T-helper 1 cell treated with Interleukin-12 subunit alpha and Interleukin-12 subunit beta and Interleukin-4 antibody, amounts not matched to agents 30 μg/mL and 1 μg/mL, for 36 hours (primary cell): ENCODE data around the gene SLC12A5.

Source experiments
- H3K27ac Mint-ChIP-seq: one replicate; pipeline ENCODE4 v1.8.0; 2021; ENCODE audit warnings: mild to moderate bottlenecking, mixed read lengths
- H3K27me3 Mint-ChIP-seq: one replicate; pipeline ENCODE4 v1.8.0; 2021; ENCODE audit warnings: low read depth, mixed read lengths
- H3K36me3 Mint-ChIP-seq: one replicate; pipeline ENCODE4 v1.8.0; 2021; ENCODE audit warnings: low read depth, mixed read lengths
- H3K4me1 Mint-ChIP-seq: one replicate; pipeline ENCODE4 v1.8.0; 2021; ENCODE audit warnings: low read depth, mixed read lengths
- H3K4me3 Mint-ChIP-seq: one replicate; pipeline ENCODE4 v1.8.0; 2021; ENCODE audit warnings: mild to moderate bottlenecking, moderate library complexity, mixed read lengths
- H3K9me3 Mint-ChIP-seq: one replicate; pipeline ENCODE4 v1.8.0; 2021; ENCODE audit warnings: mixed read lengths

SLC12A5 gene

GRCh38 chr20:45999557-46000261 is 29.3 kb upstream of the SLC12A5 start:
- Mint-ChIP-seq H3K27ac (no peak overlapping the region), H3K9me3 (no peaks in the 10 kb centered on the region), H3K36me3 (peaks cover 5% of the 10 kb centered on the region), H3K4me3 (no peak overlapping the region), H3K4me1 (peaks cover 54% of the 10 kb centered on the region), H3K27me3 (peaks cover 14% of the 10 kb centered on the region)

- Mint-ChIP-seq H3K27ac (no peak overlapping the region), H3K27me3 (peaks cover 9% of the 10 kb centered on the region), H3K9me3 (no peaks in the 10 kb centered on the region), H3K36me3 (peaks cover 5% of the 10 kb centered on the region), H3K4me1 (peaks cover 57% of the 10 kb centered on the region), H3K4me3 (no peak overlapping the region)
Measured at GRCh38 chr20:46000262-46000996, 28.6 kb upstream of the SLC12A5 start.

GRCh38 chr20:46001498-46001897 is 27.5 kb upstream of the SLC12A5 start:
- H3K4me3 Mint-ChIP-seq: no peak overlapping the region
- peaks cover 5% of the 10 kb centered on the region for H3K36me3 Mint-ChIP-seq
- no peaks in the 10 kb centered on the region for H3K9me3 Mint-ChIP-seq
- H3K27ac Mint-ChIP-seq: no peak overlapping the region
- H3K27me3 Mint-ChIP-seq: peaks cover 4% of the 10 kb centered on the region
- H3K4me1 Mint-ChIP-seq: peaks cover 65% of the 10 kb centered on the region

- Mint-ChIP-seq H3K4me1 (peaks cover 64% of the 10 kb centered on the region), H3K4me3 (no peak overlapping the region), H3K27ac (no peak overlapping the region), H3K36me3 (peaks cover 3% of the 10 kb centered on the region), H3K27me3 (peaks cover 4% of the 10 kb centered on the region), H3K9me3 (no peaks in the 10 kb centered on the region)
Measured at GRCh38 chr20:46002008-46002407, 27.0 kb upstream of the SLC12A5 start.

GRCh38 chr20:46004187-46004586 is 24.8 kb upstream of the SLC12A5 start:
- peak overlapping the region; percentile 43 for H3K4me3 Mint-ChIP-seq
- H3K27me3 Mint-ChIP-seq: peaks cover 11% of the 10 kb centered on the region
- no peaks in the 10 kb centered on the region for H3K9me3 Mint-ChIP-seq
- no peaks in the 10 kb centered on the region for H3K36me3 Mint-ChIP-seq
- H3K4me1 Mint-ChIP-seq: peaks cover 62% of the 10 kb centered on the region
- H3K27ac Mint-ChIP-seq: peak overlapping the region; percentile 78

GRCh38 chr20:46004889-46005473 is 24.0 kb upstream of the SLC12A5 start:
- H3K4me1 Mint-ChIP-seq: peaks cover 65% of the 10 kb centered on the region
- peak overlapping the region; percentile 78 for H3K27ac Mint-ChIP-seq

GRCh38 chr20:46006022-46006705 is 22.9 kb upstream of the SLC12A5 start:
- Mint-ChIP-seq H3K4me3 (peak overlapping the region; percentile 61), H3K9me3 (no peaks in the 10 kb centered on the region), H3K4me1 (peaks cover 64% of the 10 kb centered on the region), H3K27me3 (peaks cover 29% of the 10 kb centered on the region), H3K36me3 (no peaks in the 10 kb centered on the region), H3K27ac (no peak overlapping the region)

More at GRCh38 chr20:46004889-46005473, 24.0 kb upstream of the SLC12A5 start:
- Mint-ChIP-seq H3K27me3 (peaks cover 18% of the 10 kb centered on the region), H3K36me3 (no peaks in the 10 kb centered on the region), H3K9me3 (no peaks in the 10 kb centered on the region), H3K4me3 (peak overlapping the region; percentile 43)

GRCh38 chr20:46006964-46007363 is 22.1 kb upstream of the SLC12A5 start:
- H3K9me3 Mint-ChIP-seq: no peaks in the 10 kb centered on the region
- H3K36me3 Mint-ChIP-seq: peaks cover 6% of the 10 kb centered on the region
- H3K4me3 Mint-ChIP-seq: no peak overlapping the region
- no peak overlapping the region for H3K27ac Mint-ChIP-seq
- H3K27me3 Mint-ChIP-seq: peaks cover 37% of the 10 kb centered on the region
- H3K4me1 Mint-ChIP-seq: peaks cover 70% of the 10 kb centered on the region

- H3K27me3 Mint-ChIP-seq: peaks cover 44% of the 10 kb centered on the region
- peaks cover 73% of the 10 kb centered on the region for H3K4me1 Mint-ChIP-seq
- peak overlapping the region; percentile 37 for H3K27ac Mint-ChIP-seq
- peaks cover 7% of the 10 kb centered on the region for H3K36me3 Mint-ChIP-seq
- H3K9me3 Mint-ChIP-seq: no peaks in the 10 kb centered on the region
- H3K4me3 Mint-ChIP-seq: peak overlapping the region; percentile 11
Measured at GRCh38 chr20:46007671-46008070, 21.3 kb upstream of the SLC12A5 start.

- Mint-ChIP-seq H3K4me3 (no peak overlapping the region), H3K36me3 (peaks cover 7% of the 10 kb centered on the region), H3K4me1 (peaks cover 69% of the 10 kb centered on the region), H3K27ac (no peak overlapping the region), H3K9me3 (no peaks in the 10 kb centered on the region), H3K27me3 (peaks cover 56% of the 10 kb centered on the region)
Measured at GRCh38 chr20:46009816-46010215, 19.2 kb upstream of the SLC12A5 start.

- Mint-ChIP-seq H3K4me1 (peaks cover 64% of the 10 kb centered on the region), H3K4me3 (peak overlapping the region; percentile 60), H3K9me3 (no peaks in the 10 kb centered on the region), H3K27me3 (peaks cover 62% of the 10 kb centered on the region), H3K36me3 (peaks cover 7% of the 10 kb centered on the region), H3K27ac (peak overlapping the region; percentile 68)
Measured at GRCh38 chr20:46010491-46011391, 18.3 kb upstream of the SLC12A5 start.

- peak overlapping the region; percentile 19 for H3K27ac Mint-ChIP-seq
- peaks cover 65% of the 10 kb centered on the region for H3K27me3 Mint-ChIP-seq
- peaks cover 57% of the 10 kb centered on the region for H3K4me1 Mint-ChIP-seq
- H3K9me3 Mint-ChIP-seq: no peaks in the 10 kb centered on the region
- peaks cover 7% of the 10 kb centered on the region for H3K36me3 Mint-ChIP-seq
- H3K4me3 Mint-ChIP-seq: peak overlapping the region; percentile 61
Measured at GRCh38 chr20:46011631-46012482, 17.2 kb upstream of the SLC12A5 start.

GRCh38 chr20:46012921-46013320 is 16.1 kb upstream of the SLC12A5 start:
- peaks cover 7% of the 10 kb centered on the region for H3K36me3 Mint-ChIP-seq
- peaks cover 66% of the 10 kb centered on the region for H3K27me3 Mint-ChIP-seq
- no peaks in the 10 kb centered on the region for H3K9me3 Mint-ChIP-seq
- H3K4me1 Mint-ChIP-seq: peaks cover 54% of the 10 kb centered on the region
- H3K4me3 Mint-ChIP-seq: peak overlapping the region; percentile 55
- no peak overlapping the region for H3K27ac Mint-ChIP-seq
